ENCODE results near the gene CASKIN1.

Gene CASKIN1

GRCh38 chr16:2196162-2196980 lies at the start of gene CASKIN1:
Gene CASKIN1, minus strand, starts transcription at chr16:2196605. Its CDS starts 173 bp downstream, at chr16:2196432.
- H3K27ac ChIP-seq: peak within 1 kb of the TSS; percentile 50
- TF ChIP-seq ZFX (IDR thresholded peaks at IDR 0.05; ENCODE audit: borderline replicate concordance): no peak
- TF ChIP-seq CTCF (IDR thresholded peaks at IDR 0.05): no peak

- TF ChIP-seq ZFX (IDR thresholded peaks at IDR 0.05; ENCODE audit: borderline replicate concordance) (no peak), CTCF (IDR thresholded peaks at IDR 0.05) (no peak)
- no peak overlapping the region for H3K27ac ChIP-seq
Measured at GRCh38 chr16:2244926-2245795, 48.8 kb upstream of the CASKIN1 start.

GRCh38 chr16:2244301-2244700 lies 47.9 kb upstream of the CASKIN1 start:
- H3K27ac ChIP-seq: no peak overlapping the region
- no peak for TF ChIP-seq ZFX (IDR thresholded peaks at IDR 0.05; ENCODE audit: borderline replicate concordance)
- no peak for TF ChIP-seq CTCF (IDR thresholded peaks at IDR 0.05)

- H3K27ac ChIP-seq: no peak overlapping the region
- TF ChIP-seq CTCF (IDR thresholded peaks at IDR 0.05): no peak
- TF ChIP-seq ZFX (IDR thresholded peaks at IDR 0.05; ENCODE audit: borderline replicate concordance): no peak
Measured at GRCh38 chr16:2243781-2244180, 47.4 kb upstream of the CASKIN1 start.

- TF ChIP-seq CTCF (IDR thresholded peaks at IDR 0.05): peak; percentile 17; the same call in 1 of the 2 replicates
- no peak for TF ChIP-seq ZFX (IDR thresholded peaks at IDR 0.05; ENCODE audit: borderline replicate concordance)
- H3K27ac ChIP-seq: no peak overlapping the region
Measured at GRCh38 chr16:2243031-2243528, 46.7 kb upstream of the CASKIN1 start.

GRCh38 chr16:2242598-2242997 lies 46.2 kb upstream of the CASKIN1 start:
- H3K27ac ChIP-seq: no peak overlapping the region
- TF ChIP-seq CTCF (IDR thresholded peaks at IDR 0.05) (no peak), ZFX (IDR thresholded peaks at IDR 0.05; ENCODE audit: borderline replicate concordance) (no peak)

- H3K27ac ChIP-seq: peak overlapping the region; percentile 76
Measured at GRCh38 chr16:2240331-2240730, 43.9 kb upstream of the CASKIN1 start.
